GM23338 (cell line): ENCODE measurements around the gene RBKS. TPM values are rescaled to one million over a fixed set of nuclear protein-coding genes. Genes with fewer than 3 reads are reported as not detected.

ENCODE experiments used
- ATAC-seq: fragments of 200-7000 bp; cut with Tn5 transposase; 3 replicates; pipeline ENCODE4 v1.9.1; 2020
- DNase-seq: peaks from one replicate; pipeline ENCODE4 v3.0.0-alpha.2; 2015; ENCODE audit warnings: low spot score
- H2AFZ ChIP-seq: fragments of 200-600 bp; sonication (generic); 2 replicates; pipeline ENCODE4 v1.8.0; 2016; ENCODE audit warnings: antibody characterized with exemption, mild to moderate bottlenecking, moderate library complexity
- H3F3A ChIP-seq: fragments of 200-600 bp; sonication (generic); replicated peaks from 2 replicates; pipeline ENCODE4 v1.8.0; 2017; ENCODE audit warnings: antibody characterized with exemption, mixed run types, low read depth
- H3K27ac ChIP-seq: fragments of 200-600 bp; sonication (generic); 2 replicates; pipeline ENCODE4 v1.6.1; 2016; ENCODE audit warnings: low read depth
- H3K27me3 ChIP-seq: fragments of 200-600 bp; sonication (generic); 2 replicates; pipeline ENCODE4 v1.8.0; 2016; ENCODE audit warnings: mild to moderate bottlenecking, mixed run types, moderate library complexity; ENCODE audit not compliant: insufficient read depth
- H3K36me3 ChIP-seq: fragments of 200-600 bp; sonication (generic); 2 replicates; pipeline ENCODE4 v1.8.0; 2016; ENCODE audit warnings: mild to moderate bottlenecking; ENCODE audit not compliant: insufficient read depth
- H3K4me1 ChIP-seq: fragments of 200-600 bp; sonication (generic); 2 replicates; pipeline ENCODE4 v1.8.0; 2016; ENCODE audit warnings: mild to moderate bottlenecking, moderate library complexity; ENCODE audit not compliant: insufficient read depth
- H3K4me2 ChIP-seq: fragments of 200-600 bp; sonication (generic); 2 replicates; pipeline ENCODE4 v1.7.1; 2017; ENCODE audit warnings: mixed run types
- H3K4me3 ChIP-seq: fragments of 200-600 bp; sonication (generic); 2 replicates; pipeline ENCODE4 v1.6.1; 2016; ENCODE audit warnings: mixed run types
- H3K79me2 ChIP-seq: fragments of 200-600 bp; sonication (generic); replicated peaks from 2 replicates; pipeline ENCODE4 v1.8.0; 2017; ENCODE audit warnings: mild to moderate bottlenecking; ENCODE audit not compliant: insufficient read depth
- H3K9me2 ChIP-seq: fragments of 200-600 bp; sonication (generic); 2 replicates; pipeline ENCODE4 v1.8.0; 2017; ENCODE audit not compliant: insufficient read depth
- H4K20me1 ChIP-seq: fragments of 200-600 bp; sonication (generic); replicated peaks from 2 replicates; pipeline ENCODE4 v1.8.0; 2017; ENCODE audit warnings: mild to moderate bottlenecking; ENCODE audit not compliant: insufficient read depth
- H3K27ac Mint-ChIP-seq: 2 replicates; pipeline ENCODE4 v1.8.0; 2020; ENCODE audit warnings: inconsistent platforms, mild to moderate bottlenecking, moderate library complexity, mixed read lengths
- H3K27me3 Mint-ChIP-seq: 3 replicates; pipeline ENCODE4 v1.8.0; 2022; ENCODE audit warnings: low read depth, mild to moderate bottlenecking, moderate library complexity, mixed read lengths, inconsistent platforms; ENCODE audit not compliant: insufficient read depth, poor library complexity
- H3K36me3 Mint-ChIP-seq: 3 replicates; pipeline ENCODE4 v1.8.0; 2021; ENCODE audit warnings: low read depth, mild to moderate bottlenecking, inconsistent platforms, moderate library complexity, mixed read lengths
- H3K4me1 Mint-ChIP-seq: 3 replicates; pipeline ENCODE4 v1.8.0; 2020; ENCODE audit warnings: mild to moderate bottlenecking, inconsistent platforms, mixed read lengths
- H3K4me3 Mint-ChIP-seq: 3 replicates; pipeline ENCODE4 v1.8.0; 2021; ENCODE audit warnings: moderate library complexity, mild to moderate bottlenecking, inconsistent platforms, mixed read lengths
- H3K9me3 Mint-ChIP-seq: 3 replicates; pipeline ENCODE4 v1.8.0; 2020; ENCODE audit warnings: moderate library complexity, mild to moderate bottlenecking, inconsistent platforms, mixed read lengths
- CREB1 ChIP-seq: fragments of 250-450 bp; sonication (Bioruptor Pico); IDR thresholded peaks from 2 replicates; pipeline ENCODE4 v1.5.0; 2020; ENCODE audit warnings: low read depth, mild to moderate bottlenecking, moderate library complexity
- EZH2phosphoT487 ChIP-seq: fragments of 200-600 bp; sonication (generic); IDR thresholded peaks from one replicate; pipeline ENCODE4 v1.8.1; 2018; ENCODE audit warnings: antibody characterized with exemption; ENCODE audit not compliant: unreplicated experiment
- JUNB ChIP-seq: IDR thresholded peaks from one replicate; pipeline ENCODE4 v1.6.1; 2016; ENCODE audit warnings: antibody characterized with exemption; ENCODE audit not compliant: unreplicated experiment
- STAT1 ChIP-seq: IDR thresholded peaks from one replicate; pipeline ENCODE4 v1.6.1; 2016; ENCODE audit warnings: antibody characterized with exemption; ENCODE audit not compliant: unreplicated experiment
- ZNF114 ChIP-seq: fragments of 250-450 bp; sonication (Bioruptor Pico); IDR thresholded peaks from 2 replicates; pipeline ENCODE4 v1.5.0; 2020; ENCODE audit warnings: mild to moderate bottlenecking, moderate library complexity
- polyA plus RNA-seq: library from polyadenylated mRNA; unstranded; fragments of >200 nt; fragmentation: Nextera tagmentation; extraction: Ambion mirVana; gene quantifications from 2 replicates; pipeline ENCODE4 v1.2.1, GENCODE V29; 2016
- total RNA-seq: library from RNA; depleted of rRNA; stranded (reverse); fragments of >200 nt; shearing (Covaris generic); gene quantifications from 2 replicates; pipeline ENCODE4 v1.2.3, GENCODE V29; 2014
- TF ChIP-seq, protein P1 (sequence below): fragments of 250-450 bp; sonication (Bioruptor Pico); IDR thresholded peaks from 2 replicates; pipeline ENCODE4 v1.5.0; 2020; ENCODE audit warnings: mild to moderate bottlenecking, moderate library complexity
- TF ChIP-seq, protein P2 (sequence below), 2 experiments: fragments of 200-600 bp in 1 of 2; sonication (generic) in 1 of 2; conservative IDR thresholded peaks; 2 replicates each; pipeline versions ENCODE4 v1.5.1 to v1.6.1; 2016 to 2017; ENCODE audit warnings: antibody characterized with exemption in 2 of 2, low read depth in 2 of 2, mild to moderate bottlenecking in 2 of 2, moderate library complexity in 1 of 2
- TF ChIP-seq, protein P3 (sequence below): IDR thresholded peaks from one replicate; pipeline ENCODE4 v1.6.1; 2018; ENCODE audit warnings: antibody characterized with exemption; ENCODE audit not compliant: unreplicated experiment

Gene RBKS
- total and polyA plus RNA-seq, 2 experiments from 2014 or later = 1.3 to 1.5 TPM

- Mint-ChIP-seq H3K27me3 (peaks cover 5% of the 10 kb centered on the region), H3K4me1 (no peaks in the 10 kb centered on the region), H3K36me3 (no peaks in the 10 kb centered on the region), H3K9me3 (no peaks in the 10 kb centered on the region; the same call in 2 of the 3 replicates), H3K4me3 (no peak overlapping the region), H3K27ac (no peak overlapping the region)
- H3K4me1 ChIP-seq = no peaks in the 10 kb centered on the region
- H3K4me2 ChIP-seq = no peak overlapping the region
- no peaks in the 10 kb centered on the region for H4K20me1 ChIP-seq
- DNase-seq (no peak), ATAC-seq (no peak)
- no peak overlapping the region for H3K4me3 ChIP-seq
- no peak overlapping the region for H2AFZ ChIP-seq
- H3K9me2 ChIP-seq = no peaks in the 10 kb centered on the region
- H3K36me3 ChIP-seq = no peaks in the 10 kb centered on the region
- no peaks in the 10 kb centered on the region for H3K27me3 ChIP-seq
- no peaks in the 10 kb centered on the region for H3K79me2 ChIP-seq
- H3K27ac ChIP-seq = no peak overlapping the region
- H3F3A ChIP-seq = no peaks in the 10 kb centered on the region
- no peak for TF ChIP-seq JUNB
- TF ChIP-seq, protein P1, sequence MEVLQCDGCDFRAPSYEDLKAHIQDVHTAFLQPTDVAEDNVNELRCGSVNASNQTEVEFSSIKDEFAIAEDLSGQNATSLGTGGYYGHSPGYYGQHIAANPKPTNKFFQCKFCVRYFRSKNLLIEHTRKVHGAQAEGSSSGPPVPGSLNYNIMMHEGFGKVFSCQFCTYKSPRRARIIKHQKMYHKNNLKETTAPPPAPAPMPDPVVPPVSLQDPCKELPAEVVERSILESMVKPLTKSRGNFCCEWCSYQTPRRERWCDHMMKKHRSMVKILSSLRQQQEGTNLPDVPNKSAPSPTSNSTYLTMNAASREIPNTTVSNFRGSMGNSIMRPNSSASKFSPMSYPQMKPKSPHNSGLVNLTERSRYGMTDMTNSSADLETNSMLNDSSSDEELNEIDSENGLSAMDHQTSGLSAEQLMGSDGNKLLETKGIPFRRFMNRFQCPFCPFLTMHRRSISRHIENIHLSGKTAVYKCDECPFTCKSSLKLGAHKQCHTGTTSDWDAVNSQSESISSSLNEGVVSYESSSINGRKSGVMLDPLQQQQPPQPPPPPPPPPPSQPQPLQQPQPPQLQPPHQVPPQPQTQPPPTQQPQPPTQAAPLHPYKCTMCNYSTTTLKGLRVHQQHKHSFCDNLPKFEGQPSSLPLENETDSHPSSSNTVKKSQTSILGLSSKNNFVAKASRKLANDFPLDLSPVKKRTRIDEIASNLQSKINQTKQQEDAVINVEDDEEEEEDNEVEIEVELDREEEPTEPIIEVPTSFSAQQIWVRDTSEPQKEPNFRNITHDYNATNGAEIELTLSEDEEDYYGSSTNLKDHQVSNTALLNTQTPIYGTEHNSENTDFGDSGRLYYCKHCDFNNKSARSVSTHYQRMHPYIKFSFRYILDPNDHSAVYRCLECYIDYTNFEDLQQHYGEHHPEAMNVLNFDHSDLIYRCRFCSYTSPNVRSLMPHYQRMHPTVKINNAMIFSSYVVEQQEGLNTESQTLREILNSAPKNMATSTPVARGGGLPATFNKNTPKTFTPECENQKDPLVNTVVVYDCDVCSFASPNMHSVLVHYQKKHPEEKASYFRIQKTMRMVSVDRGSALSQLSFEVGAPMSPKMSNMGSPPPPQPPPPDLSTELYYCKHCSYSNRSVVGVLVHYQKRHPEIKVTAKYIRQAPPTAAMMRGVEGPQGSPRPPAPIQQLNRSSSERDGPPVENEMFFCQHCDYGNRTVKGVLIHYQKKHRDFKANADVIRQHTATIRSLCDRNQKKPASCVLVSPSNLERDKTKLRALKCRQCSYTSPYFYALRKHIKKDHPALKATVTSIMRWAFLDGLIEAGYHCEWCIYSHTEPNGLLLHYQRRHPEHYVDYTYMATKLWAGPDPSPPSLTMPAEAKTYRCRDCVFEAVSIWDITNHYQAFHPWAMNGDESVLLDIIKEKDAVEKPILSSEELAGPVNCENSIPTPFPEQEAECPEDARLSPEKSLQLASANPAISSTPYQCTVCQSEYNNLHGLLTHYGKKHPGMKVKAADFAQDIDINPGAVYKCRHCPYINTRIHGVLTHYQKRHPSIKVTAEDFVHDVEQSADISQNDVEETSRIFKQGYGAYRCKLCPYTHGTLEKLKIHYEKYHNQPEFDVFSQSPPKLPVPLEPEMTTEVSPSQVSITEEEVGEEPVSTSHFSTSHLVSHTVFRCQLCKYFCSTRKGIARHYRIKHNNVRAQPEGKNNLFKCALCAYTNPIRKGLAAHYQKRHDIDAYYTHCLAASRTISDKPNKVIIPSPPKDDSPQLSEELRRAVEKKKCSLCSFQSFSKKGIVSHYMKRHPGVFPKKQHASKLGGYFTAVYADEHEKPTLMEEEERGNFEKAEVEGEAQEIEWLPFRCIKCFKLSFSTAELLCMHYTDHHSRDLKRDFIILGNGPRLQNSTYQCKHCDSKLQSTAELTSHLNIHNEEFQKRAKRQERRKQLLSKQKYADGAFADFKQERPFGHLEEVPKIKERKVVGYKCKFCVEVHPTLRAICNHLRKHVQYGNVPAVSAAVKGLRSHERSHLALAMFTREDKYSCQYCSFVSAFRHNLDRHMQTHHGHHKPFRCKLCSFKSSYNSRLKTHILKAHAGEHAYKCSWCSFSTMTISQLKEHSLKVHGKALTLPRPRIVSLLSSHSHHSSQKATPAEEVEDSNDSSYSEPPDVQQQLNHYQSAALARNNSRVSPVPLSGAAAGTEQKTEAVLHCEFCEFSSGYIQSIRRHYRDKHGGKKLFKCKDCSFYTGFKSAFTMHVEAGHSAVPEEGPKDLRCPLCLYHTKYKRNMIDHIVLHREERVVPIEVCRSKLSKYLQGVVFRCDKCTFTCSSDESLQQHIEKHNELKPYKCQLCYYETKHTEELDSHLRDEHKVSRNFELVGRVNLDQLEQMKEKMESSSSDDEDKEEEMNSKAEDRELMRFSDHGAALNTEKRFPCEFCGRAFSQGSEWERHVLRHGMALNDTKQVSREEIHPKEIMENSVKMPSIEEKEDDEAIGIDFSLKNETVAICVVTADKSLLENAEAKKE = no peak
- TF ChIP-seq, protein P2, sequence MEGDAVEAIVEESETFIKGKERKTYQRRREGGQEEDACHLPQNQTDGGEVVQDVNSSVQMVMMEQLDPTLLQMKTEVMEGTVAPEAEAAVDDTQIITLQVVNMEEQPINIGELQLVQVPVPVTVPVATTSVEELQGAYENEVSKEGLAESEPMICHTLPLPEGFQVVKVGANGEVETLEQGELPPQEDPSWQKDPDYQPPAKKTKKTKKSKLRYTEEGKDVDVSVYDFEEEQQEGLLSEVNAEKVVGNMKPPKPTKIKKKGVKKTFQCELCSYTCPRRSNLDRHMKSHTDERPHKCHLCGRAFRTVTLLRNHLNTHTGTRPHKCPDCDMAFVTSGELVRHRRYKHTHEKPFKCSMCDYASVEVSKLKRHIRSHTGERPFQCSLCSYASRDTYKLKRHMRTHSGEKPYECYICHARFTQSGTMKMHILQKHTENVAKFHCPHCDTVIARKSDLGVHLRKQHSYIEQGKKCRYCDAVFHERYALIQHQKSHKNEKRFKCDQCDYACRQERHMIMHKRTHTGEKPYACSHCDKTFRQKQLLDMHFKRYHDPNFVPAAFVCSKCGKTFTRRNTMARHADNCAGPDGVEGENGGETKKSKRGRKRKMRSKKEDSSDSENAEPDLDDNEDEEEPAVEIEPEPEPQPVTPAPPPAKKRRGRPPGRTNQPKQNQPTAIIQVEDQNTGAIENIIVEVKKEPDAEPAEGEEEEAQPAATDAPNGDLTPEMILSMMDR (conservative IDR thresholded peaks at IDR 0.05; ENCODE audit: low read depth in 2 of 2) = no peak
- no peak for TF ChIP-seq EZH2phosphoT487
These were observed 78.4 kb downstream of the RBKS start for GRCh38 chr2:27811768-27812167.

- Histone ChIP-seq H3K36me3 (no peaks in the 10 kb centered on the region), H3K4me3 (no peak overlapping the region), H3K27ac (no peak overlapping the region), H3K27me3 (no peaks in the 10 kb centered on the region), H3K79me2 (no peaks in the 10 kb centered on the region), H3F3A (no peaks in the 10 kb centered on the region), H3K4me2 (no peak overlapping the region), H3K4me1 (no peaks in the 10 kb centered on the region), H3K9me2 (no peaks in the 10 kb centered on the region), H4K20me1 (no peaks in the 10 kb centered on the region), H2AFZ (no peak overlapping the region)
- ATAC-seq (no peak), DNase-seq (no peak)
- no peaks in the 10 kb centered on the region for H3K36me3 Mint-ChIP-seq
- H3K4me3 Mint-ChIP-seq = no peak overlapping the region
- no peak overlapping the region for H3K27ac Mint-ChIP-seq
- no peaks in the 10 kb centered on the region; the same call in 2 of the 3 replicates for H3K9me3 Mint-ChIP-seq
- H3K27me3 Mint-ChIP-seq = peaks cover 5% of the 10 kb centered on the region
- no peaks in the 10 kb centered on the region for H3K4me1 Mint-ChIP-seq
- TF ChIP-seq, protein P3, sequence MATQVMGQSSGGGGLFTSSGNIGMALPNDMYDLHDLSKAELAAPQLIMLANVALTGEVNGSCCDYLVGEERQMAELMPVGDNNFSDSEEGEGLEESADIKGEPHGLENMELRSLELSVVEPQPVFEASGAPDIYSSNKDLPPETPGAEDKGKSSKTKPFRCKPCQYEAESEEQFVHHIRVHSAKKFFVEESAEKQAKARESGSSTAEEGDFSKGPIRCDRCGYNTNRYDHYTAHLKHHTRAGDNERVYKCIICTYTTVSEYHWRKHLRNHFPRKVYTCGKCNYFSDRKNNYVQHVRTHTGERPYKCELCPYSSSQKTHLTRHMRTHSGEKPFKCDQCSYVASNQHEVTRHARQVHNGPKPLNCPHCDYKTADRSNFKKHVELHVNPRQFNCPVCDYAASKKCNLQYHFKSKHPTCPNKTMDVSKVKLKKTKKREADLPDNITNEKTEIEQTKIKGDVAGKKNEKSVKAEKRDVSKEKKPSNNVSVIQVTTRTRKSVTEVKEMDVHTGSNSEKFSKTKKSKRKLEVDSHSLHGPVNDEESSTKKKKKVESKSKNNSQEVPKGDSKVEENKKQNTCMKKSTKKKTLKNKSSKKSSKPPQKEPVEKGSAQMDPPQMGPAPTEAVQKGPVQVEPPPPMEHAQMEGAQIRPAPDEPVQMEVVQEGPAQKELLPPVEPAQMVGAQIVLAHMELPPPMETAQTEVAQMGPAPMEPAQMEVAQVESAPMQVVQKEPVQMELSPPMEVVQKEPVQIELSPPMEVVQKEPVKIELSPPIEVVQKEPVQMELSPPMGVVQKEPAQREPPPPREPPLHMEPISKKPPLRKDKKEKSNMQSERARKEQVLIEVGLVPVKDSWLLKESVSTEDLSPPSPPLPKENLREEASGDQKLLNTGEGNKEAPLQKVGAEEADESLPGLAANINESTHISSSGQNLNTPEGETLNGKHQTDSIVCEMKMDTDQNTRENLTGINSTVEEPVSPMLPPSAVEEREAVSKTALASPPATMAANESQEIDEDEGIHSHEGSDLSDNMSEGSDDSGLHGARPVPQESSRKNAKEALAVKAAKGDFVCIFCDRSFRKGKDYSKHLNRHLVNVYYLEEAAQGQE = no peak
- TF ChIP-seq ZNF114 (no peak), CREB1 (CRISPR knock-in tag) (no peak), STAT1 (no peak), EZH2phosphoT487 (no peak)
These were observed 79.7 kb downstream of the RBKS start for GRCh38 chr2:27810455-27810854.
